CD14-positive monocyte (primary cell): Measurements from ENCODE around the gene ZC3H10. TPM values are rescaled to one million over a fixed set of nuclear protein-coding genes. Genes with fewer than 3 reads are reported as not detected.
A peak's percentile ranks its signal among the peaks of the same experiment; 100 is the strongest.

Source experiments
- DNase-seq, 3 donors: peaks; one replicate each; pipeline ENCODE4 v3.0.0-alpha.2; 2011 to 2022
- H2AFZ ChIP-seq: 2 replicates; pipeline ENCODE4 v1.6.0; 2012; ENCODE audit warnings: mild to moderate bottlenecking, low read depth, low read length, inconsistent platforms; ENCODE audit not compliant: insufficient read depth, poor library complexity, severe bottlenecking
- H3K27ac ChIP-seq, 2 donors: 1 replicate in 1 of 2; 2 replicates in 1 of 2; pipeline ENCODE4 v1.5.1; 2012 to 2013; ENCODE audit warnings: low read length in 2 of 2, control low read depth in 1 of 2, inconsistent platforms in 1 of 2, low read depth in 1 of 2, mild to moderate bottlenecking in 1 of 2
- H3K27me3 ChIP-seq, 2 donors: one replicate each; pipeline versions ENCODE4 v1.6.0 to v1.6.1; 2011 to 2013; ENCODE audit warnings: low read length in 2 of 2; ENCODE audit not compliant: control insufficient read depth in 2 of 2, insufficient read depth in 2 of 2
- H3K36me3 ChIP-seq, 2 donors: replicated peaks in 1 of 2; 1 replicate in 1 of 2; 2 replicates in 1 of 2; pipeline versions ENCODE4 v1.5.1 to v1.6.1; 2012 to 2013; ENCODE audit warnings: low read length in 2 of 2, control low read depth in 1 of 2, inconsistent platforms in 1 of 2, mild to moderate bottlenecking in 1 of 2; ENCODE audit not compliant: insufficient read depth in 2 of 2, control insufficient read depth in 1 of 2
- H3K4me1 ChIP-seq, 2 donors: 1 replicate in 1 of 2; 2 replicates in 1 of 2; pipeline versions ENCODE4 v1.5.1 to v1.6.1; 2012 to 2013; ENCODE audit warnings: low read length in 2 of 2, control low read depth in 1 of 2, inconsistent platforms in 1 of 2, mild to moderate bottlenecking in 1 of 2, moderate library complexity in 1 of 2; ENCODE audit not compliant: insufficient read depth in 2 of 2, control insufficient read depth in 1 of 2
- H3K4me2 ChIP-seq: replicated peaks from 2 replicates; pipeline ENCODE3; 2012; ENCODE audit warnings: low read length, moderate library complexity, mild to moderate bottlenecking; ENCODE audit not compliant: poor library complexity, severe bottlenecking; ENCODE audit errors: extremely low read depth
- H3K4me3 ChIP-seq, 3 experiments: fragments of 200-600 bp in 1 of 3; sonication (generic) in 1 of 3; replicated peaks in 1 of 3; 1 replicate in 2 of 3; 2 replicates in 1 of 3; pipeline ENCODE4 v1.5.1; 2011 to 2013; ENCODE audit warnings: low read length in 3 of 3, mild to moderate bottlenecking in 3 of 3, control low read depth in 2 of 3, low read depth in 2 of 3, inconsistent platforms in 1 of 3, moderate library complexity in 1 of 3
- H3K79me2 ChIP-seq: 2 replicates; pipeline ENCODE4 v1.6.0; 2012; ENCODE audit warnings: mild to moderate bottlenecking, control low read depth, inconsistent platforms, low read length, moderate library complexity; ENCODE audit not compliant: insufficient read depth
- H3K9ac ChIP-seq: 2 replicates; pipeline ENCODE4 v1.6.0; 2017; ENCODE audit warnings: low read length, mild to moderate bottlenecking; ENCODE audit not compliant: insufficient read depth, poor library complexity, severe bottlenecking
- H3K9me3 ChIP-seq, 2 donors: replicated peaks in 1 of 2; 1 replicate in 1 of 2; 2 replicates in 1 of 2; pipeline versions ENCODE4 v1.5.1 to v1.6.1; 2012 to 2013; ENCODE audit warnings: low read length in 2 of 2, control low read depth in 1 of 2; ENCODE audit not compliant: control insufficient read depth in 1 of 2, insufficient read depth in 1 of 2
- H4K20me1 ChIP-seq: 2 replicates; pipeline ENCODE4 v1.6.0; 2012; ENCODE audit warnings: mild to moderate bottlenecking, low read length, control low read depth, moderate library complexity; ENCODE audit not compliant: insufficient read depth
- H3K27ac Mint-ChIP-seq, 7 donors: one replicate each; pipeline ENCODE4 v1.8.0; 2020; ENCODE audit warnings: mild to moderate bottlenecking in 7 of 7, mixed read lengths in 7 of 7, moderate library complexity in 6 of 7, inconsistent platforms in 2 of 7
- H3K27me3 Mint-ChIP-seq, 3 donors: one replicate each; pipeline ENCODE4 v1.8.0; 2021 to 2022; ENCODE audit warnings: low read depth in 3 of 3, mild to moderate bottlenecking in 3 of 3, mixed read lengths in 3 of 3, moderate library complexity in 3 of 3, inconsistent platforms in 1 of 3
- H3K36me3 Mint-ChIP-seq, 2 donors: one replicate each; pipeline ENCODE4 v1.8.0; 2020; ENCODE audit warnings: mixed read lengths in 2 of 2, inconsistent platforms in 1 of 2, mild to moderate bottlenecking in 1 of 2
- H3K4me1 Mint-ChIP-seq: one replicate; pipeline ENCODE4 v1.8.0; 2020; ENCODE audit warnings: mild to moderate bottlenecking, mixed read lengths
- H3K4me3 Mint-ChIP-seq, 2 donors: one replicate each; pipeline ENCODE4 v1.8.0; 2020; ENCODE audit warnings: mild to moderate bottlenecking in 2 of 2, mixed read lengths in 2 of 2, moderate library complexity in 1 of 2
- H3K9me3 Mint-ChIP-seq, 7 donors: one replicate each; pipeline ENCODE4 v1.8.0; 2020 to 2022; ENCODE audit warnings: mixed read lengths in 7 of 7, mild to moderate bottlenecking in 6 of 7, moderate library complexity in 6 of 7, inconsistent platforms in 2 of 7
- CTCF ChIP-seq: fragments of 200-600 bp; IDR thresholded peaks from one replicate; pipeline ENCODE4 v1.8.0; 2022; ENCODE audit warnings: antibody characterized with exemption, mild to moderate bottlenecking
- WGBS: methylation state at CpG from one replicate; pipeline ENCODE4 v1.1.5; 2013; ENCODE audit warnings: missing lambda C conversion rate; ENCODE audit not compliant: insufficient coverage; 5-methylcytosine and 5-hydroxymethylcytosine counted together
- intact Hi-C, 2 donors: fragments of 100-400 bp; cut with micrococcal nuclease; formaldehyde crosslinking; loops; one replicate each; pipeline versions ENCODE4 v1.15.0 to v1.15.1; 2023
- polyA plus RNA-seq, 3 donors: library from polyadenylated mRNA; depleted of rRNA in 1 of 3; unstranded in 2 of 3; stranded (reverse) in 1 of 3; fragments of 300-500 nt in 2 of 3; fragments of >200 nt in 1 of 3; fragmentation: Illumina TruSeq in 2 of 3; gene quantifications; 1 replicate in 2 of 3; 2 replicates in 1 of 3; pipeline ENCODE4 v1.2.3, GENCODE V29; 2012 to 2021

Gene ZC3H10
- polyA plus RNA-seq, 3 donors, result 1.7 to 3.1 (median 1.8) TPM

GRCh38 chr12:56103066-56103711 is 14.9 kb upstream of the ZC3H10 start:
- H3K4me1 ChIP-seq, result peaks cover 19 to 23% of the 10 kb centered on the region in 2 donors
- Mint-ChIP-seq H3K9me3 (peaks cover 0 to 1% (median 0%) of the 10 kb centered on the region in 7 donors), H3K27ac (no peak overlapping the region), H3K27me3 (peaks cover 0 to 7% (median 4%) of the 10 kb centered on the region in 3 donors), H3K4me1 (peaks cover 23% of the 10 kb centered on the region), H3K4me3 (peak overlapping the region in 1 of 2 donors; percentile 99), H3K36me3 (peaks cover 16 to 19% of the 10 kb centered on the region in 2 donors)
- no peaks in the 10 kb centered on the region for H3K9me3 ChIP-seq
- peak overlapping the region in 1 of 3 experiments; percentile 85 for H3K4me3 ChIP-seq
- H3K79me2 ChIP-seq, result peaks cover 35% of the 10 kb centered on the region
- peaks cover 8% of the 10 kb centered on the region for H4K20me1 ChIP-seq
- H3K9ac ChIP-seq, result no peak overlapping the region
- intact Hi-C loops, result loop anchor here in 1 of 2 donors (5.0 to 10.0 kb wide), 2 partner anchors 61 to 108 kb away; partner anchors contain the start of genes RPS26 and SUOX
- peak overlapping the region; percentile 84 for H2AFZ ChIP-seq
- WGBS, result 0% methylated on average over 1 of the region's 6 CpGs
- no peak for TF ChIP-seq CTCF
- peaks cover 15 to 19% of the 10 kb centered on the region in 2 donors for H3K36me3 ChIP-seq
- no peak overlapping the region for H3K27ac ChIP-seq
- H3K4me2 ChIP-seq, result peak overlapping the region; percentile 81
- no peaks in the 10 kb centered on the region for H3K27me3 ChIP-seq
- no peak for DNase-seq

- Histone ChIP-seq H3K9ac (peak overlapping the region; percentile 79), H3K27me3 (no peaks in the 10 kb centered on the region), H3K79me2 (peaks cover 35% of the 10 kb centered on the region), H3K4me2 (peak overlapping the region; percentile 81), H3K9me3 (no peaks in the 10 kb centered on the region), H3K36me3 (peaks cover 19 to 24% of the 10 kb centered on the region in 2 donors), H3K4me3 (peak overlapping the region; percentile 69 to 85 (median 83)), H3K27ac (peak overlapping the region; percentile 43 to 77), H2AFZ (peak overlapping the region; percentile 84), H3K4me1 (peaks cover 19 to 23% of the 10 kb centered on the region in 2 donors), H4K20me1 (peaks cover 8% of the 10 kb centered on the region)
- WGBS, result 7% methylated on average over 8 of the region's 8 CpGs
- H3K27ac Mint-ChIP-seq, result peak overlapping the region; percentile 78 to 96 (median 93)
- H3K9me3 Mint-ChIP-seq, result peaks cover 0 to 1% (median 0%) of the 10 kb centered on the region in 7 donors
- peak overlapping the region; percentile 99 for H3K4me3 Mint-ChIP-seq
- TF ChIP-seq CTCF, result no peak
- H3K36me3 Mint-ChIP-seq, result peaks cover 22 to 25% of the 10 kb centered on the region in 2 donors
- no peak for DNase-seq
- peaks cover 23% of the 10 kb centered on the region for H3K4me1 Mint-ChIP-seq
- intact Hi-C loops, result loop anchor here in 1 of 2 donors (5.0 to 10.0 kb wide), 2 partner anchors 61 to 109 kb away; partner anchors contain the start of genes RPS26 and SUOX
- peaks cover 0 to 7% (median 4%) of the 10 kb centered on the region in 3 donors for H3K27me3 Mint-ChIP-seq
Observed at GRCh38 chr12:56103823-56104108, 14.3 kb upstream of the ZC3H10 start.
